Body of pancreas (tissue), 4 donors: Measurements from ENCODE around the gene TMEM126B.

Experiments
- POLR2A ChIP-seq, 3 donors: fragments of 450-650 bp; IDR thresholded peaks; one replicate each; pipeline ENCODE4 v1.6.1; 2016; ENCODE audit warnings: antibody characterized with exemption in 3 of 3, mild to moderate bottlenecking in 2 of 3
- TF ChIP-seq, protein P1 (sequence below), 7 experiments: fragments of 450-650 bp in 4 of 7; fragments of 200-600 bp in 3 of 7; sonication (generic) in 3 of 7; IDR thresholded peaks; one replicate each; pipeline ENCODE4 v1.5.1; 2016 to 2019; ENCODE audit warnings: antibody characterized with exemption in 7 of 7

DNA sequence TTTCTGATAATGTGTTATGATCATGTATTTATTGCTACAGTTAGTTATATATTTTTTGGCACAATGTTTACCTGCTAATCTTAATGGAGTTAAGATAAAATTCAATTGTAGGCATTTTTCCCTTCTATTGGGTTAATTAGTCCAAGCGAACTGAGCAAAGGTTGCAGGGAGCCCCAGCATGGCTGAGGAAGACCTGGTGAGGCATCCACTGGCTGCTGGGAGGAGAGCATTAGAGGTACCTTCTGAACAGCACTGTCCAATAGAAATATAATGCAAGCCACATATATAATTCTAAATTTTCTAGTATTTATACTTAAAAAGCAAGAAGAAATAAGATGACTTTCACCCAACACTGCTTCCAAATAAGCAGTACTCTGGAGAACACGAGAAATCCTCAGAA, 18.7 kb downstream of the TMEM126B start:
- TF ChIP-seq, protein P1, sequence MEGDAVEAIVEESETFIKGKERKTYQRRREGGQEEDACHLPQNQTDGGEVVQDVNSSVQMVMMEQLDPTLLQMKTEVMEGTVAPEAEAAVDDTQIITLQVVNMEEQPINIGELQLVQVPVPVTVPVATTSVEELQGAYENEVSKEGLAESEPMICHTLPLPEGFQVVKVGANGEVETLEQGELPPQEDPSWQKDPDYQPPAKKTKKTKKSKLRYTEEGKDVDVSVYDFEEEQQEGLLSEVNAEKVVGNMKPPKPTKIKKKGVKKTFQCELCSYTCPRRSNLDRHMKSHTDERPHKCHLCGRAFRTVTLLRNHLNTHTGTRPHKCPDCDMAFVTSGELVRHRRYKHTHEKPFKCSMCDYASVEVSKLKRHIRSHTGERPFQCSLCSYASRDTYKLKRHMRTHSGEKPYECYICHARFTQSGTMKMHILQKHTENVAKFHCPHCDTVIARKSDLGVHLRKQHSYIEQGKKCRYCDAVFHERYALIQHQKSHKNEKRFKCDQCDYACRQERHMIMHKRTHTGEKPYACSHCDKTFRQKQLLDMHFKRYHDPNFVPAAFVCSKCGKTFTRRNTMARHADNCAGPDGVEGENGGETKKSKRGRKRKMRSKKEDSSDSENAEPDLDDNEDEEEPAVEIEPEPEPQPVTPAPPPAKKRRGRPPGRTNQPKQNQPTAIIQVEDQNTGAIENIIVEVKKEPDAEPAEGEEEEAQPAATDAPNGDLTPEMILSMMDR (IDR thresholded peaks at IDR 0.05), result no peak
- no peak for TF ChIP-seq POLR2A (IDR thresholded peaks at IDR 0.05)
